HG03025 (cell line): ENCODE data around the gene RAB8B.
"Not testable (repeated sequence)": the region's sequence is repeated elsewhere in the genome, so short reads cannot be mapped to it uniquely, and the experiment has no call there.

Experiments used
- ATAC-seq: cut with Tn5 transposase; IDR thresholded peaks from one replicate; pipeline ENCODE4 v1.9.1; 2021; ENCODE audit warnings: mild to moderate bottlenecking, moderate library complexity; ENCODE audit not compliant: unreplicated experiment, low FRiP score

The RAB8B gene

GRCh38 chr15:63203451-63204090 is 14.2 kb downstream of the RAB8B start:
- no peak for ATAC-seq

GRCh38 chr15:63206079-63206478 is 16.7 kb downstream of the RAB8B start:
- no peak for ATAC-seq

GRCh38 chr15:63208824-63209223 is 19.4 kb downstream of the RAB8B start:
- not testable (repeated sequence) for ATAC-seq

- ATAC-seq = no peak
Observed at GRCh38 chr15:63210151-63211091, 21.0 kb downstream of the RAB8B start.

GRCh38 chr15:63211092-63211490 is 21.7 kb downstream of the RAB8B start:
- no peak for ATAC-seq

GRCh38 chr15:63211549-63211948 is 22.1 kb downstream of the RAB8B start:
- ATAC-seq = no peak

- no peak for ATAC-seq
Observed at GRCh38 chr15:63212050-63213004, 22.9 kb downstream of the RAB8B start.

- no peak for ATAC-seq
Observed at GRCh38 chr15:63218100-63218808, 28.8 kb downstream of the RAB8B start.

- no peak for ATAC-seq
Observed at GRCh38 chr15:63219196-63219710, 29.8 kb downstream of the RAB8B start.

- ATAC-seq = no peak
Observed at GRCh38 chr15:63221346-63221745, 31.9 kb downstream of the RAB8B start.

GRCh38 chr15:63223463-63223862 is 34.1 kb downstream of the RAB8B start:
- ATAC-seq = no peak

GRCh38 chr15:63225381-63225780 is 36.0 kb downstream of the RAB8B start:
- no peak for ATAC-seq

GRCh38 chr15:63226155-63226883 is 36.9 kb downstream of the RAB8B start:
- ATAC-seq = no peak

- no peak for ATAC-seq
Observed at GRCh38 chr15:63226966-63227401, 37.6 kb downstream of the RAB8B start.

- no peak for ATAC-seq
Observed at GRCh38 chr15:63227689-63228088, 38.3 kb downstream of the RAB8B start.

- ATAC-seq = no peak
Observed at GRCh38 chr15:63231206-63231605, 41.8 kb downstream of the RAB8B start.

- no peak for ATAC-seq
Observed at GRCh38 chr15:63231706-63232105, 42.3 kb downstream of the RAB8B start.

GRCh38 chr15:63232405-63232804 is 43.0 kb downstream of the RAB8B start:
- no peak for ATAC-seq

- ATAC-seq = no peak
Observed at GRCh38 chr15:63232943-63233342, 43.5 kb downstream of the RAB8B start.
